DOHH2 (cell line): ENCODE results near the gene AGER.

Experiments
- H3F3A ChIP-seq: fragments of 200-600 bp; sonication (generic), shearing (Covaris generic); 2 replicates; pipeline ENCODE4 v1.6.0; 2016; ENCODE audit warnings: antibody characterized with exemption, mild to moderate bottlenecking; ENCODE audit not compliant: control insufficient read depth, insufficient read depth
- H3K27ac ChIP-seq: fragments of 200-600 bp; sonication (generic); 2 replicates; pipeline ENCODE4 v1.5.1; 2014; ENCODE audit warnings: low read depth, mild to moderate bottlenecking, low read length, moderate library complexity
- H3K27me3 ChIP-seq: fragments of 200-600 bp; sonication (generic); 2 replicates; pipeline ENCODE4 v1.6.1; 2014; ENCODE audit warnings: mild to moderate bottlenecking, low read length, mixed read lengths; ENCODE audit not compliant: control insufficient read depth
- H3K36me3 ChIP-seq: fragments of 200-600 bp; sonication (generic); 2 replicates; pipeline ENCODE4 v1.6.1; 2014; ENCODE audit warnings: mild to moderate bottlenecking, low read length, moderate library complexity, mixed read lengths; ENCODE audit not compliant: control insufficient read depth
- H3K4me1 ChIP-seq: fragments of 200-600 bp; sonication (generic); 2 replicates; pipeline ENCODE4 v1.6.1; 2014; ENCODE audit warnings: mild to moderate bottlenecking, low read length, mixed read lengths; ENCODE audit not compliant: control insufficient read depth
- H3K4me2 ChIP-seq: fragments of 200-600 bp; sonication (generic); 2 replicates; pipeline ENCODE4 v1.6.0; 2014; ENCODE audit warnings: mild to moderate bottlenecking, low read length, moderate library complexity
- H3K4me3 ChIP-seq: fragments of 200-600 bp; sonication (generic); 2 replicates; pipeline ENCODE4 v1.5.1; 2014; ENCODE audit warnings: mild to moderate bottlenecking, low read length, mixed read lengths
- H3K79me2 ChIP-seq: fragments of 200-600 bp; sonication (generic); 2 replicates; pipeline ENCODE4 v1.6.1; 2014; ENCODE audit warnings: mild to moderate bottlenecking, low read length, mixed read lengths; ENCODE audit not compliant: control insufficient read depth
- H3K9me2 ChIP-seq: fragments of 200-600 bp; sonication (generic); replicated peaks from 2 replicates; pipeline ENCODE4 v1.6.1; 2014; ENCODE audit warnings: mild to moderate bottlenecking, low read length, mixed read lengths; ENCODE audit not compliant: control insufficient read depth
- H3K9me3 ChIP-seq: fragments of 200-600 bp; sonication (generic); 2 replicates; pipeline ENCODE4 v1.6.1; 2014; ENCODE audit warnings: antibody characterized with exemption, low read length, mixed read lengths; ENCODE audit not compliant: control insufficient read depth, insufficient read depth
- H4K20me1 ChIP-seq: fragments of 200-600 bp; sonication (generic); 2 replicates; pipeline ENCODE4 v1.6.0; 2014; ENCODE audit warnings: low read depth, mild to moderate bottlenecking, antibody characterized with exemption, low read length, moderate library complexity; ENCODE audit not compliant: control insufficient read depth, insufficient read depth
- EZH2phosphoT487 ChIP-seq: fragments of 200-600 bp; sonication (generic); IDR thresholded peaks from 2 replicates; pipeline ENCODE4 v1.6.1; 2017; ENCODE audit warnings: borderline replicate concordance, mild to moderate bottlenecking, antibody characterized with exemption, low read length, moderate library complexity, mixed read lengths
- TF ChIP-seq, protein P1 (sequence below): fragments of 200-600 bp; sonication (generic); IDR thresholded peaks from one replicate; pipeline ENCODE4 v1.5.1; 2014; ENCODE audit warnings: antibody characterized with exemption, mild to moderate bottlenecking, low read depth, low read length; ENCODE audit not compliant: poor library complexity, severe bottlenecking

AGER gene

DNA sequence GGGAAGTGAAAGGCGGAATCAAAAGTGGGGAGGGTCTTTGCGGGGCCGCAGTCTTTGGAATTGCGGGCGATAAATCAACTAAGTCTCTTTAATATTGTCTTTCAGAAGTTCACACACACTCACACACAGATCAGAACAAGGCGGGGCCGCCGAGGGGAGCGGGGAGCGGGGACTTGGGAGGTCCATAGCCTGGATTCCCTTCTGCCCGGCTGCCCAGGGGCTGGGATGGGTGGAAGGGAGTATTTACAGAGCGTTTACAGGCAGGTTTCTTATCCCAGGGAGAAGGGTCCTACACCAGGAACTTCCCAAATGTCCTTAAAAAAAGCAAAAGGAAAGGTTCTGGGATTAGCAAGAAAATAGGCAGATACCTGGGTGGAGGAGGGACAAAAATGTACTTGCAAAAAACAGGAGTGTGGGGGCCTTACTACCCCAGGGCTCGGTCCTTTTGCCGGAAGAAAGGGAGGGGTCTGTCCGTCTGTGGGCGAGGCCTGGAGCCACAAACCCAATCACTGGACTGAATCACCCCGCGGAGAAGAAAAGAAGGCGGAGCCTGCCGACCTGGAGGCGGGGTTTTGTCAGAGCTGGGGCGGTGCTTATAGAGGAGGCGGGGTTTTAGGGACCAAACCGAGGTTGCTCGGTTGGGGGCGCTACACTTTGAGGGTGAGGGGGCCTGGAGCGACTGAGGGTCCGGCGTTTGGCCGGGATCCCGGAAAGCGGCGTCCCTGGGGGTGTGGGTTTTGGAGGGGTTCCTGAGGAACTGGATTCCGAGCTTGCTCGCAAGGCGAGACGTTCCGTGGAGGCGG lies 35.6 kb downstream of the AGER start:
- Histone ChIP-seq H3K27ac (no peak overlapping the region), H4K20me1 (no peaks in the 10 kb centered on the region), H3K4me1 (peaks cover 19% of the 10 kb centered on the region), H3K79me2 (no peaks in the 10 kb centered on the region), H3K4me2 (no peak overlapping the region), H3K4me3 (no peak overlapping the region), H3K9me2 (no peaks in the 10 kb centered on the region), H3F3A (peaks cover 10% of the 10 kb centered on the region), H3K27me3 (peaks cover 12% of the 10 kb centered on the region), H3K36me3 (no peaks in the 10 kb centered on the region), H3K9me3 (no peaks in the 10 kb centered on the region)
- TF ChIP-seq, protein P1, sequence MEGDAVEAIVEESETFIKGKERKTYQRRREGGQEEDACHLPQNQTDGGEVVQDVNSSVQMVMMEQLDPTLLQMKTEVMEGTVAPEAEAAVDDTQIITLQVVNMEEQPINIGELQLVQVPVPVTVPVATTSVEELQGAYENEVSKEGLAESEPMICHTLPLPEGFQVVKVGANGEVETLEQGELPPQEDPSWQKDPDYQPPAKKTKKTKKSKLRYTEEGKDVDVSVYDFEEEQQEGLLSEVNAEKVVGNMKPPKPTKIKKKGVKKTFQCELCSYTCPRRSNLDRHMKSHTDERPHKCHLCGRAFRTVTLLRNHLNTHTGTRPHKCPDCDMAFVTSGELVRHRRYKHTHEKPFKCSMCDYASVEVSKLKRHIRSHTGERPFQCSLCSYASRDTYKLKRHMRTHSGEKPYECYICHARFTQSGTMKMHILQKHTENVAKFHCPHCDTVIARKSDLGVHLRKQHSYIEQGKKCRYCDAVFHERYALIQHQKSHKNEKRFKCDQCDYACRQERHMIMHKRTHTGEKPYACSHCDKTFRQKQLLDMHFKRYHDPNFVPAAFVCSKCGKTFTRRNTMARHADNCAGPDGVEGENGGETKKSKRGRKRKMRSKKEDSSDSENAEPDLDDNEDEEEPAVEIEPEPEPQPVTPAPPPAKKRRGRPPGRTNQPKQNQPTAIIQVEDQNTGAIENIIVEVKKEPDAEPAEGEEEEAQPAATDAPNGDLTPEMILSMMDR = no peak

DNA sequence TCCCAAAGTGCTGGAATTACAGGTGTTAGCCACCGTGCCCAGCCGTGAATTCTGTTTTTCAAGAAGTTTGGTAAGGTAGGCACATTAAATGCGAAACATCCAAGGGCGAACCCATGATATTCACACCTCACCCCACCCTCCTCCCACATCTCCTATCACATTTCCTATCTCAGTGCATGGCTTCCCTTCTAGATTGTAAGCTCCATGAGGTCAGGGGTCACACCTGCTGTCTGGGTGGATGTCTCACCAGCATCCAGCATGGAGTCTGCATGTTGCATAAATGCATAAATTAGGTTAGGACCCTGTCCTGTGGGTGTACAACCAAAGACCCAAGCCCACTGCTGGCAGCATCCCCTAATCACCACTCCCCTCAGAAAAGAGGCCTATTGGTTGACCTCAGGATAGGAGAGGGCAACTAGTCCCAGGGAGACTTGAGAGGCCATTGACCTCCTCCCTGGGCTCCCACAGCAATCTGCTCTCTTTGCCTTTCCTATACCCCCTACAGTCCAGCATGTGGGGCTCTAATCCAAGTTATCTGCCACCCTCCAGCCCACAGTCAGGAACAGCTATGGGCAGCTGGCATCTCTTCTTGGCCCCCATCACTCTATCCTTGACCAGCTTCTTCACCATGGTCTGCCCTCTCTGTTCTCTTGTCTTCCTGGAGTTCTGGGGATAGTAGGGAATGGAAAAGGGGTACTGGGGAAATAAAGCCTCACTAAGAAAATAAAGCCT lies 36.5 kb downstream of the AGER start:
- Histone ChIP-seq H3K27ac (no peak overlapping the region), H3K9me3 (no peaks in the 10 kb centered on the region), H3K4me2 (no peak overlapping the region), H3K4me3 (no peak overlapping the region), H3K27me3 (peaks cover 12% of the 10 kb centered on the region), H3F3A (peaks cover 5% of the 10 kb centered on the region; the same call in 1 of the 2 replicates), H3K36me3 (no peaks in the 10 kb centered on the region), H3K9me2 (no peaks in the 10 kb centered on the region), H3K4me1 (peaks cover 10% of the 10 kb centered on the region), H3K79me2 (no peaks in the 10 kb centered on the region), H4K20me1 (no peaks in the 10 kb centered on the region)
- TF ChIP-seq EZH2phosphoT487 = no peak
- TF ChIP-seq, protein P1 = no peak

DNA sequence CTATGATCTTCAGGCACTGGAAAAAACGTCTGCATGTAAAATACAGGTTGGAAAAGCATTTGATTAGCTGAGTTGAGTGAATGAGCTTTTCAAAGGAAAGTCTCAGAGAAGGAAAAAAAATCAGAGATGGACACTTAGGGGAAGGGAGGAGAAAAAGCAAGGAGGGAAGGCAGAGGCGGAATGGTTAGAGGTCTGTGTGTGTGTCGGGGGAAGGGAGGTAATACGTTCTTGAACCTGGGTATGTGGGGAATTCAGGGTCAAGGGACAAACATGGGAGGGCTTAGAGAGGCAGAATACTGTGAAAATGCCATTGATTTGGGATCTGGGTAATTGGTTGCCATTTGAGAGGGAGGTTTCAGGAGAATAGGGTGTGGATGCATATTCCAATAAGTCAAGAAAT lies 37.4 kb downstream of the AGER start:
- H3K27me3 ChIP-seq = peaks cover 12% of the 10 kb centered on the region
- H4K20me1 ChIP-seq = no peaks in the 10 kb centered on the region
- no peak overlapping the region for H3K4me2 ChIP-seq
- no peak overlapping the region for H3K27ac ChIP-seq
- no peaks in the 10 kb centered on the region for H3K36me3 ChIP-seq
- H3K9me2 ChIP-seq = no peaks in the 10 kb centered on the region
- H3F3A ChIP-seq = peaks cover 3% of the 10 kb centered on the region; the same call in 1 of the 2 replicates
- peaks cover 3% of the 10 kb centered on the region; the same call in 1 of the 2 replicates for H3K4me1 ChIP-seq
- H3K9me3 ChIP-seq = no peaks in the 10 kb centered on the region
- H3K79me2 ChIP-seq = no peaks in the 10 kb centered on the region
- H3K4me3 ChIP-seq = no peak overlapping the region
- no peak for TF ChIP-seq EZH2phosphoT487
- TF ChIP-seq, protein P1 = no peak
